22Rv1 (cell line): ENCODE results near the gene SLC5A5.

Experiments
- ZFX ChIP-seq: fragments of 450-650 bp; IDR thresholded peaks from 2 replicates; pipeline ENCODE4 v1.6.1; 2017; ENCODE audit warnings: antibody characterized with exemption, borderline replicate concordance
- TF ChIP-seq, protein P1 (sequence below): fragments of 450-650 bp; IDR thresholded peaks from 2 replicates; pipeline ENCODE4 v1.5.1; 2017; ENCODE audit warnings: mild to moderate bottlenecking

DNA sequence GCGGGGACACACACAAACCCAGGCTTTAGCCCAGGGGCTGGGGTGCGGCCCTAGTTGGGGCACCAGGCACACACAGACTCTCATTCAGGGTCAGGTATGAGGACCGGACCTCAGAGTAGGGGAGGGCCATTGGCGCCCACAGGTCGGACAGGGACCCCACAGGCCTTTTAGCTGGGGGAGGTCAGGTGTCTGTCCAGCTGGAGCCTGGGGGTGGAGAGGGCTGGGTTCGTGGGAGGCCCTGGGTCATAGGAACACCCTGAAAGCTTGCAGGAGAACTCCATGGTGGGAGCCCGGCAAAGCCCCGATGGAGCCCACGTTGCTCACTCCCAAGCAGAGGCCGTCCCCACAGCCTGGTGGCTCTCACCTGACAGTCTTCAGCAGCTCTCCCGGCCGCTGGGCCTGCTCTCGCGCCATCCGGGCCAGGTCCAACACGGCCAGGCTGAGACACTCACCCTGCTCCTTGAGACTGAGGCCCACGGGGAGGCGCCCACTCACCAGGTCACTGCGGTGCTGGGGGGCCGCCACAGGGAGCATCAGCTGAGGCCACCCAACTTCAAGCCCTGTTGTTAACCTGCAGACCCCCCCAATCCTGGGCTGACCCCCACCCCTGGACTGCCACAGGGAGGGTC is 29.0 kb upstream of the SLC5A5 start:
- TF ChIP-seq, protein P1, sequence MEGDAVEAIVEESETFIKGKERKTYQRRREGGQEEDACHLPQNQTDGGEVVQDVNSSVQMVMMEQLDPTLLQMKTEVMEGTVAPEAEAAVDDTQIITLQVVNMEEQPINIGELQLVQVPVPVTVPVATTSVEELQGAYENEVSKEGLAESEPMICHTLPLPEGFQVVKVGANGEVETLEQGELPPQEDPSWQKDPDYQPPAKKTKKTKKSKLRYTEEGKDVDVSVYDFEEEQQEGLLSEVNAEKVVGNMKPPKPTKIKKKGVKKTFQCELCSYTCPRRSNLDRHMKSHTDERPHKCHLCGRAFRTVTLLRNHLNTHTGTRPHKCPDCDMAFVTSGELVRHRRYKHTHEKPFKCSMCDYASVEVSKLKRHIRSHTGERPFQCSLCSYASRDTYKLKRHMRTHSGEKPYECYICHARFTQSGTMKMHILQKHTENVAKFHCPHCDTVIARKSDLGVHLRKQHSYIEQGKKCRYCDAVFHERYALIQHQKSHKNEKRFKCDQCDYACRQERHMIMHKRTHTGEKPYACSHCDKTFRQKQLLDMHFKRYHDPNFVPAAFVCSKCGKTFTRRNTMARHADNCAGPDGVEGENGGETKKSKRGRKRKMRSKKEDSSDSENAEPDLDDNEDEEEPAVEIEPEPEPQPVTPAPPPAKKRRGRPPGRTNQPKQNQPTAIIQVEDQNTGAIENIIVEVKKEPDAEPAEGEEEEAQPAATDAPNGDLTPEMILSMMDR: no peak
- no peak for TF ChIP-seq ZFX
